ENCODE results near the gene ZNF775. TPM values are rescaled to one million over a fixed set of nuclear protein-coding genes. Genes with fewer than 3 reads are reported as not detected.
"Not testable (repeated sequence)": the region's sequence is repeated elsewhere in the genome, so short reads cannot be mapped to it uniquely, and the experiment has no call there.

ZNF775 gene
- total RNA-seq, 1 donor from 2014 or later, result 8.6 TPM

- no peak overlapping the region for H3K4me3 ChIP-seq (ENCODE audit: low read depth, low read length)
- DNase-seq (ENCODE audit: low read depth), result no peak
- no peak for TF ChIP-seq CTCF (conservative IDR thresholded peaks at IDR 0.05; ENCODE audit: low read depth, low read length)
Measured at GRCh38 chr7:150381785-150382122, 2.6 kb downstream of the ZNF775 start.

GRCh38 chr7:150382123-150382843, 3.2 kb downstream of the ZNF775 start:
- no peak for TF ChIP-seq CTCF (conservative IDR thresholded peaks at IDR 0.05; ENCODE audit: low read depth, low read length)
- DNase-seq (ENCODE audit: low read depth), result no peak
- H3K4me3 ChIP-seq (ENCODE audit: low read depth, low read length), result no peak overlapping the region

GRCh38 chr7:150382844-150383225, 3.7 kb downstream of the ZNF775 start:
- DNase-seq (ENCODE audit: low read depth), result no peak
- no peak for TF ChIP-seq CTCF (conservative IDR thresholded peaks at IDR 0.05; ENCODE audit: low read depth, low read length)
- no peak overlapping the region for H3K4me3 ChIP-seq (ENCODE audit: low read depth, low read length)

GRCh38 chr7:150383710-150384397, 4.7 kb downstream of the ZNF775 start:
- no peak overlapping the region for H3K4me3 ChIP-seq (ENCODE audit: low read depth, low read length)
- DNase-seq (ENCODE audit: low read depth), result no peak

GRCh38 chr7:150384406-150385301, 5.5 kb downstream of the ZNF775 start:
- no peak overlapping the region for H3K4me3 ChIP-seq (ENCODE audit: low read depth, low read length)
- no peak for TF ChIP-seq CTCF (conservative IDR thresholded peaks at IDR 0.05; ENCODE audit: low read depth, low read length)
- no peak for DNase-seq (ENCODE audit: low read depth)

More at GRCh38 chr7:150383710-150384397, 4.7 kb downstream of the ZNF775 start:
- no peak for TF ChIP-seq CTCF (conservative IDR thresholded peaks at IDR 0.05; ENCODE audit: low read depth, low read length)

- H3K4me3 ChIP-seq (ENCODE audit: low read depth, low read length), result no peak overlapping the region
- no peak for DNase-seq (ENCODE audit: low read depth)
- TF ChIP-seq CTCF (conservative IDR thresholded peaks at IDR 0.05; ENCODE audit: low read depth, low read length), result no peak
Measured at GRCh38 chr7:150385302-150385723, 6.2 kb downstream of the ZNF775 start.

- H3K4me3 ChIP-seq (ENCODE audit: low read depth, low read length); DNase-seq (ENCODE audit: low read depth): not testable (repeated sequence)
Measured at GRCh38 chr7:150385884-150386283, 6.8 kb downstream of the ZNF775 start.

All from epithelial cell of proximal tubule (primary cell).